GM18519 (cell line): ENCODE measurements around the gene MXD4.
"Not testable (repeated sequence)": the region's sequence is repeated elsewhere in the genome, so short reads cannot be mapped to it uniquely, and the experiment has no call there.

Source experiments
- ATAC-seq: cut with Tn5 transposase; IDR thresholded peaks from one replicate; pipeline ENCODE4 v1.9.1; 2021; ENCODE audit warnings: mild to moderate bottlenecking, moderate library complexity; ENCODE audit not compliant: unreplicated experiment, low FRiP score

The MXD4 gene

DNA sequence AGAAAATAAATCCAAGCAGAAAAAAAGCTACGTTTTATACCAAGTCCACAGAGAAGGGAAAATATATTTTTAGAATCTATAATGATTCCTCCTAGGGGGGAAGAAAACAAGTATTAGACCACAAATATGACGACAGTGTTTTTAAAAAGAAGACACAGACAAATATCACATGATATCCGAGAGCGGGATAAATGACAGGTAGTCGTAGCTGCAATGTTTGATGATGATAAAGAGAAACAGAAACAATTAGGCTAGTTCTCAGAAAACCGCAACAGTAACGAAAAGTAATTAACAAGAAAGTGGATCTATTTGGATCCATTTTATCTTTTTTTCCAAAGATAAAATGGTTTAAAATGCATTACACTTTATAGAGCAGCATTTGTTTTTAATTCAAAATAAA, 20.9 kb downstream of the MXD4 start:
- no peak for ATAC-seq

DNA sequence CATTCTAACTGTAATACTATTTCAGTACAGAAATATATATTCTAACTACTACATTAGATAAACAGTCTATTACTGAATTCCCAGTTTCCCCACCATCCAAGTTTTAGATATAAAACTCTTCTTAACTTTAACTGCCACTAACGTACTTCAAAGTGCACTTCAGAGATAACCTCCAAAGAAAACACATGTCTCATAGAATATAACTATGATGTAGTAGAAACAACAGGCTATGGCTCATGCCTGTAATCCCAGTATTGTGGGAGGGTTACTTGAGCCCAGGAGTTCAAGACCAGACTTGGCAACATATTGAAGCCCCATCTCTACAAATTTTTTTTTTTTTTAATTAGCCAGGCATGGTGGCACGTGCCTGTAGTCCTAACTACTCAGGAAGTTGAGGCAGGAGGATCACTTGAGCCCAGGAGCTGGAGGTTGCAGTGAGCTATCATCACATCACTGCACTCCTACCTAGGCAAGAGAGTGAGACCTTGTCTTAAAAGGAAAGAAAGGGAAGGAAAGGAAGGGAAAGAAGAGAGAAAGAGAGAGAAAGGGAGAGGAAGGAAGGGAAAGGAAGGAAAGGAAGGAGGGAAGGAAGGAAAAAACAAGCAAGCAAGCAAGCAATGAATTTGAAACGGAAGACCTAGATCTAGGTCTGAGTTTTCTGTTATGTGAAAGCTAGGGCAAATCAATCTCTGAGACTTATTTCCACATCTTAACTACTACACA, 24.8 kb downstream of the MXD4 start:
- ATAC-seq = no peak

DNA sequence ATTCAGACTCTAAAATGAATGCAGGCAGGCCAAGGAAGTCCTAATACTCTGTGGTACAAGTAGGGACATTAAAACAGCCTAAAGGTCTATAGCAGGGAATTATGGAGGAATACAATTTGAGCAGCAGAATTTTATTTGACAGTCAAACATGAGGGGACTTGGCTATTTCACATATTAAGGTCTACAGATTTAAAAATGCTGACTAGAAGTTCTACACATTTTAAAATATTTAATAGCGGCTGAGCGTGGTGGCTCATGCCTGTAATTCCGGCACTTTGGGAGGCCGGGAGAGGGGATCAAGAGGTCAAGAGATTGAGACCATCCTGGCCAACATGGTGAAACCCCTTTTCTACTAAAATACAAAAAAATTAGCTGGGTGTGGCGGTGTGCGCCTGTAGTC, 30.8 kb downstream of the MXD4 start:
- no peak for ATAC-seq

DNA sequence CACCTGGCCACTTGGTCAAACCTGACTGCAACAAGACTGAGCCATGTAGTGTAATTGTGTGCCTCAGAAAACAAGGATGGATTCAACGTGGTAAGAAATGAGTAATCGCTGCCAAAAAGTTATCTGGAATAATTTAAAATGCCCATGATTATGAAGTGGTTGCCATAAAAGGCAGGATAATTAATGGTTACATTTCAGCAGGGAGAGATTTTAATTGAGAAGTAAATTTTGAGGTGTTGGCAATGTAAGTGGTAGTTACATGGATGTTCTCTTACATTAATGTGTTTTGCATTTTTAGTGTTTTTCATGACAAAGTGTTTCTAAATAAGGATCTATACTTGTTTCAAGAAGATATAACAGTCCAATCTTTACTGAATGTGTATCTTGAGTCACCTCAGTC, 35.6 kb downstream of the MXD4 start:
- ATAC-seq = no peak

DNA sequence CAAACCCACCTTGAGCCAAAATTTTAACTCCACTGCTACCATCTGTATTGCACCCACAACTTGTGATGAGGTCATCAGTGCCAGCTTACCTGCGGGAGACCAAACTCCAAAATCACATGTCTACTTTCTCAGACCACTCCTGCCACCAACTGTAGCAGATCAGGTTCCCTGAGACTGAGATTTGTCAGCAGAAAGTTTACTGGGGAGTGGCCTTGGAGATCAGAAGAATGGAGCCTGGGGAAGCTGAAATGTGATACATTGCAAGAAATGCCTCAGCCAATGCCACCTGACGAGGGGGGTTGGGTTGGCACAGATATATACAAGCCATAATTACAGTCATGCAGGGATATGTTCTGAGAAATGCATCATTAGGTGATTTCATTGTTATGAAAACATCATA, 39.1 kb downstream of the MXD4 start:
- ATAC-seq = no peak

DNA sequence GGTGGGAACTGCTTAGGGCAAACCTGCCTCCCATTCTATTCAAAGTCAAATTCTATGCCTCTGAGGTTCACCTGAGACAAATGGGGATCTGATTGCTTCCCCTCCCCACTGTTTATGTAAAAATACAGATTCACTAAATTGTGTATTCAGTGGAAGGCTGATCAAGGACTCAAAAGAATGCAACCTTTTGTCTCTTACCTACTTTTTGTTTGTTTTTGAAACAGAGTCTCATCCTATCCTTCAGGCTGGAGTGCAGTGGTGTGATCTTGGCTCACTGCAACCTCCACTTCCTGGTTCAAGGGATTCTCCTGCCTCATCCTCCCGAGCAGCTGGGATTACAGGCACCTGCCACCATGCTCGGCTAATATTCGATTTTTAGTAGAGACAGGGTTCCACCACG, 40.5 kb downstream of the MXD4 start:
- not testable (repeated sequence) for ATAC-seq

DNA sequence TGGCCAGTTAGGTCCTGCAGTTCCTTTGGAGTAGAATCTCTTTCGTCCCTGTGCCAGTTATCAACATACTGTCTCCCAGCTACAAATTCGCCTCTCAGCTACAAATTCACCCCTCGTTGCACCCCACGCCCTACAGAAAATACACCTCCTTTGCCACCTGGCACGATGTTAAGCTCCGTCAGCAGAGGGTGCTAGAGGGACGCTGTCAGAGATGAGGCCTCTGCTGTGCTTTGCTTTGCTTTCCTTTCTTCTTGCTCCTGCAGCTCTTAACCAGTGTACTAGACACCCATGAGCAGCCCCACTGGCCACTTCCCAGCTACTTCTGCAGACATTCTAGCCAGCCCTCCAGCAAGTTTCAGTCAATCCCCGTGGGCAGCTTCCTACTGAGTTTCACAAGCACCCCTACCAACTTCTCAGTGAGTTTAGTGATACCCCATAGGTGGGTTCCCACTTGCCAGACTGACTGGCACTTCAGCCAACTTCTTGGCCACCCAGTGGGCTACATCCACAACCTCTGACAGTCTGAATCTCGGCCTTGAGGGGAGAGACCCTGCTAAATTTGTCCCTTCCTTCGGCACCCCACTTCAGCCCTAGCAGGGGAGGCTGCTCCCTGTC, 41.8 kb downstream of the MXD4 start:
- no peak for ATAC-seq

DNA sequence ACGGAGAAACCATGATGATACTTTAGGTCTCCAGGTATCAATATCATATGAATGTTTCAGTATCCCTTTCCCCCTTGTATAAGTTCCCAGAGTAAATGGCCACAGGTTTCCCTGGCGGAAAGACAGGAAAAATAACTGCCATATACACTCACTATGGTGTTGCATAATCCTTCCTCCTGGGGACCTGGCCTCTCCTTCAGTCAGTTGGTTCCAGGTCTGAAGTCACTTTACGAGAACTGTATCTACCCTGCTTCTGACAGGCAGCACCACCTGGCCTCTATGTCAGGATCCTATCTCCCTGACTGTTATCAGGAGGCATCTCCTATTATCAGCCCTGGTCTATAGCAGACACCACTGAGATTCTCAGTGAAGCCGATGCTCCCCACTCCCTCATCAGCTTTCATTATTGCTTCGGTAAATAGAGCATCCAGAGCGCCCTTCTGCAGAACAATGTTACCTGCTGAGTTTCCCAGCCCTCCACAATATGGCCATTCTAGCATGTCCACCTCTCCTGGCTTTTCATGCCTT, 42.6 kb downstream of the MXD4 start:
- no peak for ATAC-seq

DNA sequence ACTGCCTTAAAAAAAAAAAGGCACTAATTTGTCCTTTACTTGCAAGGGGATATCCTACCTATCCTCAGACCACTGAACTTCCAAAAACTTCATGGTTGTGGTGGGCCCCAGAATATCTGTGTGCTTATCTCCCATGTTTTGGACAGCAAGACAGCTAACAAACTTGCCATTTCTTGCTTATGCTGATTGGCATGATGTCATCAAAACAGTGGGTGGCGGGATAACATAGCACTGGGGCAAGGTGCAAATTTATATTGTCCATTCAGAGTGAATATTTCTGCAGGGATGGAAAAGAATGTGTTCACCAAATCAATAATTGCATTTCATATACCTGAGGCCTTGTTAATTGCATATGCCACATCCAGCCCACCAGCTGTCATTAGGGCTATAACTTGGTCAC, 43.5 kb downstream of the MXD4 start:
- ATAC-seq = no peak

DNA sequence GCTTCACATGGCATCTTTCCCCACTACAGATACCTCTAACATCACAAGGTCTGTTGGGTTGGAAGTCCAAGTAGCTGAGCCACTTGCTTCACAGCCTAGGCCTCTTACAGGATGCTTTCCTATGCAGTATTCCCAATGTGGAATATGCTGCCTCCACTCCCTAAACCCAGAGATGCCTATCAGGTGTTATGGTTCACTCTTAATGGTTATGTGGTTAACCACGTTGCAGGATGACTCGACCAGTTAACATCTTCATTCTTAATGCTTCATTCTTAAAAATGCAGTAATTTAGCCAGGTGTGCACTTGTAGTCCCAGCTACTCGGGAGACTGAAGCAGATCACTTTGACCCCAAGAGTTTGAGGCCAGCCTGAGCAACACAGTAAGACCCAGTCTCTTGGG, 44.2 kb downstream of the MXD4 start:
- no peak for ATAC-seq

DNA sequence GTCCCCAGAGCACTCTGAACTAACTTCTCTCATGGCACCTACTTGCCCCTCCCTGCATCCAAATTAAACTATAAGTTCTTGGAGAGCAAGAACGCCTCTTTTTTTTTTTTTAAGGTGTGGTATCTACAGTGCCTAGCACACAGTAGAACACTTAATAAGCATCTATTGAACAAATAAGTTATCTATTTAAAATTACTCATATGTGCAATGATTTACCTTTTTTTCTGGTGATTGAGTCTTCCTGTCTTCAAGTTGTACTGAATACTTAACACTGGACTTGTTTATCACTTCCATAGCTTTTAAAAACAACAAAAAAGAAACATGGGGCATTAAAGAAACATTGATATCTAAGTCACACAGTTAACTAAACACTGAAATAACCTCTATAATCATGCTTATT, 49.1 kb downstream of the MXD4 start:
- ATAC-seq = no peak

DNA sequence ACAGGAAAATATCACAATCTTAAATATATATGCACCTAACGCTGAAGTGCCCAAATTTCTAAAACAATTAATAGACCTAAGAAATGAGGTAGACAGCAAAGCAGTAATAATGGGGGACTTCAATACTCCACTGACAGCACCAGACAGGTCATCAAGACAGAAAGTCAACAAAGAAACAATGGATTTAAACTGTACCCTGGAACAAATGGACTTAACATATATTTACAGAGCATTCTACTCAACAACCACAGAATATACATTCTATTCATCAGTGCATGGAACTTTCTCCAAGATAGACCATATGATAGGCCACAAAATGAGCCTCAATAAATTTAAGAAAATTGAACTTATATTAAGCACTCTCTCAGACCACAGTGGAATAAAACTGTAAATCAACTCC, 59.1 kb downstream of the MXD4 start:
- not testable (repeated sequence) for ATAC-seq
